Fibroblast of pulmonary artery (primary cell): ENCODE measurements around the gene RHBDL3.
"Not testable (repeated sequence)": the region's sequence is repeated elsewhere in the genome, so short reads cannot be mapped to it uniquely, and the experiment has no call there.

Experiments
- DNase-seq: peaks from one replicate; pipeline ENCODE4 v3.0.0-alpha.2; 2010; ENCODE audit warnings: low read depth
- H3K4me3 ChIP-seq: replicated peaks from 2 replicates; pipeline ENCODE4 v1.5.1; 2011; ENCODE audit warnings: low read depth, mild to moderate bottlenecking, control low read depth, low read length, moderate library complexity
- CTCF ChIP-seq: IDR thresholded peaks from 2 replicates; pipeline ENCODE4 v1.5.1; 2011; ENCODE audit warnings: mild to moderate bottlenecking, control low read depth, low read length, inconsistent platforms; ENCODE audit errors: missing control alignments

The RHBDL3 gene

GRCh38 chr17:32307658-32308057 lies 42.0 kb downstream of the RHBDL3 start:
- no peak for TF ChIP-seq CTCF
- DNase-seq: no peak
- no peak overlapping the region for H3K4me3 ChIP-seq

GRCh38 chr17:32311028-32311536 lies 45.5 kb downstream of the RHBDL3 start:
- H3K4me3 ChIP-seq: no peak overlapping the region
- no peak for TF ChIP-seq CTCF
- no peak for DNase-seq

- no peak for TF ChIP-seq CTCF
- DNase-seq: no peak
- no peak overlapping the region for H3K4me3 ChIP-seq
Measured at GRCh38 chr17:32314636-32315035, 49.0 kb downstream of the RHBDL3 start.

GRCh38 chr17:32315171-32315570 lies 49.5 kb downstream of the RHBDL3 start:
- no peak for TF ChIP-seq CTCF
- no peak overlapping the region for H3K4me3 ChIP-seq
- no peak for DNase-seq

GRCh38 chr17:32316653-32317052 lies 51.0 kb downstream of the RHBDL3 start:
- H3K4me3 ChIP-seq, DNase-seq: not testable (repeated sequence)

- TF ChIP-seq CTCF: no peak
- DNase-seq: no peak
- H3K4me3 ChIP-seq: no peak overlapping the region
Measured at GRCh38 chr17:32317353-32317752, 51.7 kb downstream of the RHBDL3 start.

- no peak for TF ChIP-seq CTCF
- no peak overlapping the region for H3K4me3 ChIP-seq
- no peak for DNase-seq
Measured at GRCh38 chr17:32318071-32318470, 52.4 kb downstream of the RHBDL3 start.

- peak; percentile 64 for DNase-seq
- TF ChIP-seq CTCF: peak; percentile 100
- no peak overlapping the region for H3K4me3 ChIP-seq
Measured at GRCh38 chr17:32319548-32319905, 53.9 kb downstream of the RHBDL3 start.

- not testable (repeated sequence) for DNase-seq, H3K4me3 ChIP-seq
Measured at GRCh38 chr17:32320080-32320479, 54.4 kb downstream of the RHBDL3 start.
